HG02943 (cell line): ENCODE data around the gene KRTAP5-7.
"Not testable (repeated sequence)": the region's sequence is repeated elsewhere in the genome, so short reads cannot be mapped to it uniquely, and the experiment has no call there.

Experiments used
- ATAC-seq: cut with Tn5 transposase; IDR thresholded peaks from one replicate; pipeline ENCODE4 v1.9.1; 2021; ENCODE audit warnings: mild to moderate bottlenecking, low read depth, moderate library complexity; ENCODE audit not compliant: unreplicated experiment

Gene KRTAP5-7

GRCh38 chr11:71530602-71531001, 3.5 kb downstream of the KRTAP5-7 start:
- ATAC-seq, result no peak

DNA sequence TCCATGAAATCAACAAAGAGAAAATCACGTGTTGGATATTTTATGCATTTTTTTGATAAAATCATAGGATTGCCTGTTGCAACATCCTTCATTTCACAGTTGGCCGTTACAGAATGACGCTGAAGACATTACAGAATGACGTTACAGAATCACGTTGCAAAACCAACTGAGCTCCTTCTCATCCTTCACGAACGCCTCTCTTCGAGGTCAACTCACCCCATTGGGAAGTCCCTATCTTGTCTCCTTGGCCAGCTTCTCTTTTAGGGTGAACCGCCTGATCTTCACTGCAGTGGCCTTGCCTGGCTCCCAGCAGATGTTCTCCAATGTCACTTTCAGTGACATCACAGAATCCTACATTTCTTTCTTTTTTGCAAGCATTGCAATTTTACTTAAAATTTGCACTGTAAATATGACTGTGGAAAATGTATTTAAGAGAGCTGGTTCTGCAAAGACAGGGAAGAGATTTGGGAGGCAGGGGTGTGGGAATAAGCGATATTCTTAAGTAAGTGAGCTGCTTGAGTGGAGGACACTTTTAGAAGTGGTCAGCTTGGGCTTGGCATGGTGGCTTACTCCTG, 5.1 kb downstream of the KRTAP5-7 start:
- no peak for ATAC-seq

GRCh38 chr11:71534711-71535608, 7.9 kb downstream of the KRTAP5-7 start:
- ATAC-seq, result not testable (repeated sequence)

GRCh38 chr11:71535825-71536224, 8.8 kb downstream of the KRTAP5-7 start:
- ATAC-seq, result no peak

DNA sequence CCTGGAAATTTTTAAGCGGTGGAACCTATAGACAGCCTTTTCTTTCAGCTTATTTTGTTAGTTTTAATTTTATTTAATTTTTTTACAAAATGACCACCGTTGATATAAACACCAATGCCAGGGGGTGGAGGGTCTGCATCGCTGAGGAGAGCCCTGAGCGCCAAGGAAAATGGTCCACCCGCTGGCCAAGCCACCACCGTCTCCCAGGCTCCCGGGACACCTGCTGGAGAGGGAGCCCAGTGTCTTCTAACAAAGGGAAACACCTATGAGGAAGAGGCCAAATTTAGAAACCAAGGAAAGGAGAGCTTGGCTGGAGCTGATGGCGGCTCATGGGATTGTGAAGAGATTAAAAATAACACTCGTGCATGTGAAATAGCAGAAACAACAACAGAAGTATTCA, 10.5 kb downstream of the KRTAP5-7 start:
- no peak for ATAC-seq

GRCh38 chr11:71537977-71538665, 11.1 kb downstream of the KRTAP5-7 start, which contains the start of gene KRTAP5-8:
KRTAP5-8 (plus strand) TSS chr11:71538025; CDS start chr11:71538056, 31 bp downstream.
- not testable (repeated sequence) for ATAC-seq

DNA sequence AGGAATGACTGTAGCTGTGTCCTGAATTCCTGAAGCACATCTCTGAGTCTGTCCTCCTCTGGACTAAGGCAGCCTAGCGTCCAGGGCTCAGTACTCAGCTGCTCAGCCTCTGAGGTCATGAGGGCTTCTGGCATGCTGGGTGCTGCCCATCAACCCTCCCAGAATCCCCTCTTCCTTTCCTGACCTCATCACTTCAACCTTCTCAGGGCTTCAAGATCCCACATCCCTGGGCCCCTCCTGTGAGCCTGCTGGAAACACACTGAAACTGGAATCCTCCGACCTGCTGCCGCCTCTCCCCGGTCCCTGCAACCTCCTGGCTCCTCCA, 11.6 kb downstream of the KRTAP5-7 start:
- no peak for ATAC-seq

DNA sequence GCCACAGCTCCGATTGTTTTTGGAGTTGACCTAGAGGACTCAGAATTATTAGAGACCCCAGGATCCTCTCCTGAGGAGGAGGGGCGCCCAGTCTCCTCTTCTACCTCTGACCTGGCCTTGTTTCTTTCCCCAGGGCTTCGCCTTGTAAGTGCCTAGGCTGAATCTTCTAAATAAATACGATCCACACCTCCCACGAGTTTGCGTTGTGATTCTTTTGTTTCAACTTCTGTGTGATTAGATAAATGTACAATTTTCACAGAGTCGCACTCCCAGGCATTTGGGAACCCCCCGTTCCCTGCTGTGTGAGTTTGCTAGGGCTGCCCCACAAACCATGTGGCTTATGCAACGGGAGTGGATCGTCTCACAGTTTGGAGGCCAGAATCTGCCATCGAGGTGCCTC, 11.9 kb downstream of the KRTAP5-7 start:
- ATAC-seq, result no peak

GRCh38 chr11:71539971-71540370, 12.9 kb downstream of the KRTAP5-7 start:
- ATAC-seq, result not testable (repeated sequence)

- not testable (repeated sequence) for ATAC-seq
These were observed 13.6 kb downstream of the KRTAP5-7 start for GRCh38 chr11:71540521-71541304.

DNA sequence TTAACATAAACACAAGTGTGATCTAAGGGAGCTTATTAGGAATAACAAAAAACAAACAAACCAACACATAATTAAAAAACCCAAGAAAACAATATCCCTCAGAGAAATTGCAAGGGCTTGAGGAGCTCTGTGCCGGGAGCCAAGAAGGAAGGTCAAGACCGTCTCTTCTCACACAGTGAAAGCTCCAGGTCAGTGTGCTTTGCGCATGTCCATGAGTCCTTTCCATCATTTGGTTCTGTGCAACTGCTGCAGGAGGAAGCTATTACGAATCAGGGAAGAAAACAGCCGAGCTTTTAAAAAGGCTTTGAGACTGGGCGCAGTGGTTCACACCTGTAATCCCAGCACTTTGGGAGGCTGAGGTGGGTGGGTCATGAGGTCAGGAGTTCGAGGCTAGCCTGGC, 15.3 kb downstream of the KRTAP5-7 start:
- ATAC-seq, result no peak

GRCh38 chr11:71542879-71543777, 16.1 kb downstream of the KRTAP5-7 start:
- no peak for ATAC-seq

DNA sequence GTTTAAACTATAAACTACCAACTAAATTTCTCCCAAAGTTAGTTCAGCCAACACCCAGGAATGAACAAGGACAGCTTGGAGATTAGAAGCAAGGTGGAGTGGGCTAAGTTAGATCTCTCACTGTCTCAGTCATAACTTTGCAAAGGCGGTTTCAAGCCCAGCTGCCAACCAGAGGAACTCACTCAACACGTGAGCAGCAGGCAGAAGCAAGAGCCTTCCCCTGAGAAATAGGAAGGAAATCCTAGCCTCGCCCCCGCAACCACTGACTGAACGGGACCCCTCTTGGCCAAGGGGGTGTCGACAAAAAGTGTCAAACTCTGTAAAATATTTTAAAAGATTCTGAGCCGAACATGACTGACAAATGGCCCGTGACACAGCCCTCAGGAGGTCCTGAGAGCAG, 16.8 kb downstream of the KRTAP5-7 start:
- no peak for ATAC-seq

DNA sequence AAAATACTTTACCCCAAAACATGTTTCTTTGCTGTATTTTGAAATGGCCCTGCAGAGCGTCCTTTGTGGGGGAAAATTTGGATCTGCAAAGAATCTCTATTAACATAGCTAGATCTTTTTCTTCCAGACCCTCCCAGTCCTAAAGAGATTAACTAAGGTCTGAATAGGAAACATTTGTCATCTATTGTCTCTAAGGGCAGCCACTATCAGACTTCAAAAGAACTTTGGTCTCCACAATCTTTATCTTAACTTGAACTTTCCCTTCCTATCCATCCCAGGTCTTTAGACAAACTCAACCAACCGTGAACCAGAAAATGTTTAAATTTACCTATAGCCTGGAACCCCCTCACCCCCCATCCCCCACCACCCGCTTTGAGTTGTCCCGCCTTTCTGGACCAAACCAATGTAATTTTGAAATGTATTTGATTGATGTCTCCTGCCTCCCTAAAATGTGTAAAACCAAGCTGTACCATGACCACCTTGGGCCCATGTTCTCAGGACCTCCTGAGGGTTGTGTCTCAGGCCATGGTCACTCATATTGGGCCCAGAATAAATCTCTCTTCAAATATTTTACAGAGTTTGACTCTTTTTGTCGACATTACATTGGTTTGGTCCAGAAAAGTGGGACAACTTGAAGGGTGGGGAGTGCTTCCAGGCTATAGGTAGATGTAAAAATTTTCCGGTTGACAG, 17.6 kb downstream of the KRTAP5-7 start:
- ATAC-seq, result no peak

GRCh38 chr11:71545405-71545966, 18.4 kb downstream of the KRTAP5-7 start:
- ATAC-seq, result no peak

GRCh38 chr11:71548120-71548519, 21.1 kb downstream of the KRTAP5-7 start, which contains the start of gene KRTAP5-9:
KRTAP5-9 (plus strand) TSS chr11:71548420; CDS start chr11:71548658, 238 bp downstream.
- no peak for ATAC-seq

- no peak for ATAC-seq
These were observed 21.7 kb downstream of the KRTAP5-7 start for GRCh38 chr11:71548716-71549151.

GRCh38 chr11:71551711-71552110, 24.6 kb downstream of the KRTAP5-7 start:
- no peak for ATAC-seq

DNA sequence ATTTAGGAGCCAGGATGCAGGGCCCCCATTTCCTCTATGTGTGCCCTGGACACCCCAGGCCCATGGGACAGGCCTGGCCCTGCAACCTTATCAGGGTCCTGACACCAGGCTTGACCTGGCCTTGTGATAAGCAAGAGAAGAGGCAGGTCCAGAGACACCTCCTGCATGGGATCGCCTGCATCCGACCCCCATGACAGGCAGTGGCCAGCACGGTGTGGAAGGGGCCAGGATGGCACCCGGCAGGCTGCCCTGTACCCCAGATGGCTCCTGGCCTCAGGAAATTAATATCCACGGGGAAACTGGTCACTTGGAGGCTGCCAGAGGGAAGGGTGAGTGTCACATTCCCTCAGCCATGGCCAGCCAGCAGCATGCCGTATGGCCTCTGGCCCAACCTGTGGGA, 27.9 kb downstream of the KRTAP5-7 start:
- ATAC-seq, result no peak
